DMS 273 treated with DMSO at 0.1 percent for 48 hours (cell line): ENCODE data around the gene NFATC1.

Source experiments
- DNase-seq: peaks from one replicate; lab custom pipeline; 2025; lab: John Stamatoyannopoulos, UW

Gene NFATC1

DNA sequence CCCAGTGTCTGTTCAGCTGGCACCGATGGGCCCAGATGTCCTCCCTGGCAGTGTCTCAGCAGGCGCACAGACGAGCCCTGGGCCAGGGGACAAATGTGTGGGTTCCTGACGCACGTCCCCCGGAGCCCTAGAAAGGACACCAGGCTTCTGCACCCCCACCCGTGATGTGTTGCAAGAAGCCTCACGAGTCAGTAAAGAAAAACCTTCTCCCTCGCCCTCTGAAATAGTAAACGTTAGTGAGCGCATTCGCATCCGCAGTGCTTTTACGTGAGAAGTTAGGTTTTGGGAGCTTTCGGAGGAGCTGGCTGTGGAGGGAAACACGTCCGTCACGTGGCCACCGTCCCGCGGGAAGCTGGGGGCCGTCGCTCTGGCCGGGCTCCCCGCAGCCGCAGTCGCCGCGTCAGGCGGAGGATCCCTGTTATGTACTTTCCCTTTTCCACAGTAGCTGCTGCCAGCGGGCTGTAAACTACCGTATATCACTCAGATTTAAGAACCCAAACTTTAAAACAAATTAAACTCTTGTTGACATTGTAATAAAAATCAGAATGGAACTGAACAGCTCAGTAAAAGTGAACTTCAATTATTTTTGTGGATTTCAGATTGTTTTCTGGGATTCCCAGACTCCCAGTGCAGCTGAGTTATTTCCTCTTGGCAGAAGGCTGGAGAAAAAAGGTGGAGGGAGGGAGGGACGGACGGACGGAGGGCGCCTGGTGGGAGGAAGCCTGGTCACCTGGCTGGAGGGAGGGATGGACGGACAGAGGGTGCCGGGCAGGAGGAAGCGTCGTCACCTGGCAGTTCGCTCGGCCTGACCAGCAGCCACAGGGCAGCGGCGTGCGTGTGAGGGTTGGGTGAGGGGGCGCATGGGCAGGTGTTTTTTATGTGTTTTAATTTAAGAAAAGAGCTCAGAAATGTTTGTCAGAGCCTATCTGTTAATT, 112.1 kb downstream of the NFATC1 start:
- DNase-seq: no peak

GRCh38 chr18:79508565-79509535, 113.1 kb downstream of the NFATC1 start:
- no peak for DNase-seq

- DNase-seq: no peak
Observed at GRCh38 chr18:79509536-79509930, 113.8 kb downstream of the NFATC1 start.

DNA sequence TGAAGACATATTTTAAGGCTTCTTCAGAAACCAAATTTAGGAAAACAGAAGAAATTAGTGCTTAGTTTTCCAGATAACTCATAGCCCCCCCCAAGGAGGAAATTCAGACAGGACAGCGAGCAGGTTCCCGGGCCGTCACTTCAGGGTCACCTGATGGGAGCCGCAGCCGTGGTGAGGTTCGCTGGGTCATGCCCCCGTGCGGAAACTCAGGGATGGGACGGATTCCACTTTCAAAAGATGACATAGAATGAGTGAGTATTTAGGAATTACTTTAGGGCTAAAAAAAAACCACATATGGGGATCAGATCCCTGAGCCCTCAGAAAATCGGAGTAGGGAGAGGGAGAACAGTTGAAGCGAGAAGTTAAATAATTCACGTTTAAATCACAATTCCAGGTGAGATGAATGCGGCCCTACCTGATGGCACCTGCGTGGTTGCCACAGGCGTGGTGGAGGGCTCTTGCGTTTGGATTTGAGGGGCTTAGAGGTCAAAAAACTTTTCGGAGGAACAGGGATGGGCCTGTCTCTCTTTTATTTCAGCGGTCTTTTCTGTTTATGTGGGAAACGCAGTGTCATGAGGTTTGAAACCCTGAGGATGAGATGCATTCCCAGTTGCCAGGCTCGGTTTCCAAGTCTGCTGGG, 114.4 kb downstream of the NFATC1 start:
- DNase-seq: no peak

GRCh38 chr18:79510731-79511241, 115.1 kb downstream of the NFATC1 start:
- no peak for DNase-seq

DNA sequence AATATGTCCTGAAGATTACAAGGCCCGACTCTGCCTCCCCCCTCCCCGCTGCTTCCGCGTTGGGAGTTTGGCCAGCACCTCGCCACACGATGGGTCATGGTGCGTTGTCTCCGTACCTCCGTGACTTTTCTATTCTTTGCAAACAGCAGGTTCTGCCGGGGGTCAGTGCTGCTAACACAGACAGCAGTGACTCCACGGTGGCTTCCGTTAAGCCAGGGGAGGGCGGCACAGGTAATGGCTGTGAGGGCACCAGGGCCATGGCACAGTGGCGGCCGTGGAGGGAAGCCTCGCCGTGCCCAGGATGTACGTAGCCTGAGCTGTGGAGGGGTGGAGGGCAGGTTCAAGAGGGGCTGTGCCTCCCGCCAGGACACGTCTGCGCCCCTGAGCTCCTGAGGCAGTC, 115.5 kb downstream of the NFATC1 start:
- DNase-seq: no peak

GRCh38 chr18:79511671-79512301, 116.1 kb downstream of the NFATC1 start:
- no peak for DNase-seq

GRCh38 chr18:79512461-79513380, 117.0 kb downstream of the NFATC1 start:
- no peak for DNase-seq

GRCh38 chr18:79513381-79514081, 117.8 kb downstream of the NFATC1 start:
- DNase-seq: no peak

GRCh38 chr18:79515331-79515730, 119.6 kb downstream of the NFATC1 start:
- DNase-seq: no peak

DNA sequence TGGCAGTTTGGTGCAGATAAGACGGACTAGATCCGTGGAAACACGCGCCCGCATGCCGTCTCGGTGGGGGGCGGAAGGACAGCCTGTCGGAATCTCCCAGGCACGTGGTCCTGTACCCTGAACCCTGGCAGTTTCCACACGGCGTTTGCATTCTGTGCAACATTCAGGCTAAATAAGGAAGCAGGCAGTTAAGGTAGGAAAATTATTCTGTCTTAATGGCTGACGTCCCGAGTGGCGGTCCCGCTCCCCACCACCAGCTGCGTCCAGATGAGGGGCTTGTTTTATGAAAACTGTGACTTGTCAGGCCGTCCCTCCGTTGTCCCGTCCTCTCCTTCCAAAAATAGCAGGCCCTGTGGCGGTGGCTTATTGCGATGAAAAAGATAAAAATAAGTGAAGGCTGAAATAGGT, 120.2 kb downstream of the NFATC1 start:
- DNase-seq: no peak

GRCh38 chr18:79516441-79516931, 120.8 kb downstream of the NFATC1 start:
- no peak for DNase-seq

DNA sequence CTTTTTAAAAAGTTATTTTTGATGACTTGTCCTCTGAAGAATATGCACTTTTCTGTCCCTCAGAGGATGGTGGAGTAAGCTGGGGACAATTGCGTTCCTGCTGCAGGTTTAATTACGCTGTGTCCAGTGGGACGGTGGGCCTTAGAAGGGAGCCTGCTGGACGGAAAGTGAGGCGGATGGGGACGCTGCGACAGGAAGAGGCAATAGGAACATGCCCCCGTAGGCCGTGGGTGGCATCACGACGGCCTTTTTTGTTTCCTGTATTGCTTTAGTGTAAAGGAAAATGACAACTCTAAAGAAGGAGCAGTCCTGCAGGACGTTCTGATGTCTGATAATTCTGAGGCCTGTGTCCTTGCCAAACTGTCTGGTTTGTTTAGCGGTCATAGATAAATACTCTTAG, 121.6 kb downstream of the NFATC1 start:
- DNase-seq: no peak

DNA sequence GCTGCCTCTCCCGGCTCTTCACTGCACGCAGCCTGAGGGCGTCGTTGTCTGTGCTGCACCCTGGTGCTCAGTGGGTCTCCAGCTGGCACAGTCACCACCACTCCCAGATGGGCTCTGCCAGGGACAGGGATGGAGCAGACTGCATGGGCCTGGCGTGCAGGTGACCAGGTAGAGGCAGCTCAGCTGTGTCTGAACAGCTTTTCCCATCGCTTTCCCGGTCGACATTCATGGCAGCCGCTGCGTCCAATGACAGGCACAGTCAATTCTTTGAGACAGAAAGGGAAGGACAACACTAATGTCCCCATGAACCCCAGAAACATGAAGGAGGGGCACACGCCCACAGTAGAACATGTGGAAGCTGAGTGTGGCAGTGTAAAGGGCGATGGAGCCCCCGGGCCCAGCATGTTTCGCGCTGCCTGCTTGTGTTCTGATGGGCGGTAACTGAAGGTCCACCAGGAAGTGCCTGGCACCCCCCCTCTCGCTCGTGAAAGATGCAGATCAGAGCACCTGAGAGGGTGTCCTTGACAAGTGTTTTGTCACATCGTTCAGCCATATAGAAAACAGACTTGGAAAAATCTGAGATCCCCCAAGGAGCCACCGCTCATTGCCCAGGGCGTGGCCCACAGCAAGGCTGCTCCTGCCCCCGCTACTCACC, 122.4 kb downstream of the NFATC1 start:
- DNase-seq: no peak

DNA sequence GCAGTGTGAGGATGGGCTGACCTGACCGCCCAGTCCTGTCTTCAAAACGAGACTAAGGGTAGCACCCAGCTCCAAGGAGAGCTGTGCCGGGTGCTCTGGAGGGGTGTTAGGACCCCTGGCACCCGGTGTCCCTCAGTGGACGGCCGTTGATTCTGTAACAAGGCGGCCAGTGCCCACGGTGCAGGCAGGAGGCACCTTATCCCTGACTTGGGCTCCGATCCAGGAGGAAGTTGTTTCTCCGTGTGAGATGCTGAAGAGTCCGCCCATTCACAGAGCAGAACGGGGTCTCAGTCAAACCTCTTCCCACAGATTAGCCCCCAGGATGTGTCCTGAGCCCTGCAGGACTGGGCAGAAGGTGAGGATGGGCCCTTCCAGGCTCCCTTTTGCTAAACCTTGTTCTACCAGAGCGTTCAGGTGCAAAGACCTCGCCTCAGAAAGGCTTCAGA, 123.0 kb downstream of the NFATC1 start:
- no peak for DNase-seq

GRCh38 chr18:79519751-79520477, 124.2 kb downstream of the NFATC1 start:
- DNase-seq: no peak

GRCh38 chr18:79520478-79521390, 125.0 kb downstream of the NFATC1 start:
- DNase-seq: no peak
